Glutamatergic neuron (in vitro differentiated cells): ENCODE results near the gene ADORA1. TPM values are rescaled to one million over a fixed set of nuclear protein-coding genes. Genes with fewer than 3 reads are reported as not detected.

Experiments
- DNase-seq: peaks from one replicate; pipeline ENCODE4 v3.0.0; 2022
- H3K27ac Mint-ChIP-seq: one replicate; pipeline ENCODE4 v1.8.0; 2020; ENCODE audit warnings: mild to moderate bottlenecking, mixed read lengths, inconsistent platforms; ENCODE audit not compliant: unreplicated experiment
- H3K27me3 Mint-ChIP-seq: one replicate; pipeline ENCODE4 v1.8.0; 2020; ENCODE audit warnings: mild to moderate bottlenecking, moderate library complexity, mixed read lengths, inconsistent platforms; ENCODE audit not compliant: unreplicated experiment
- H3K36me3 Mint-ChIP-seq: one replicate; pipeline ENCODE4 v1.8.0; 2020; ENCODE audit warnings: mild to moderate bottlenecking, mixed read lengths, inconsistent platforms; ENCODE audit not compliant: unreplicated experiment
- H3K4me1 Mint-ChIP-seq: one replicate; pipeline ENCODE4 v1.8.0; 2020; ENCODE audit warnings: mild to moderate bottlenecking, low read depth, mixed read lengths, inconsistent platforms; ENCODE audit not compliant: unreplicated experiment
- H3K4me3 Mint-ChIP-seq: one replicate; pipeline ENCODE4 v1.8.0; 2020; ENCODE audit warnings: mild to moderate bottlenecking, mixed read lengths, inconsistent platforms; ENCODE audit not compliant: unreplicated experiment
- H3K9me3 Mint-ChIP-seq: one replicate; pipeline ENCODE4 v1.8.0; 2020; ENCODE audit warnings: mild to moderate bottlenecking, moderate library complexity, mixed read lengths, inconsistent platforms; ENCODE audit not compliant: unreplicated experiment
- total RNA-seq: library from RNA; stranded (reverse); fragmentation: NEBNext Ultra II Directional; extraction: Animal tissue kit (Norgen Biotek cat#: 25700); gene quantifications from one replicate; pipeline ENCODE4 v1.2.1, GENCODE V29; 2021; ENCODE audit not compliant: unreplicated experiment
- TF ChIP-seq, protein P1 (sequence below): fragments of 200-600 bp; sonication (generic); IDR thresholded peaks from one replicate; pipeline ENCODE4 v1.5.0; 2021; ENCODE audit not compliant: partially characterized antibody, unreplicated experiment

ADORA1 gene
- total RNA-seq, 1 donor from 2014 or later, result 1.2 TPM

DNA sequence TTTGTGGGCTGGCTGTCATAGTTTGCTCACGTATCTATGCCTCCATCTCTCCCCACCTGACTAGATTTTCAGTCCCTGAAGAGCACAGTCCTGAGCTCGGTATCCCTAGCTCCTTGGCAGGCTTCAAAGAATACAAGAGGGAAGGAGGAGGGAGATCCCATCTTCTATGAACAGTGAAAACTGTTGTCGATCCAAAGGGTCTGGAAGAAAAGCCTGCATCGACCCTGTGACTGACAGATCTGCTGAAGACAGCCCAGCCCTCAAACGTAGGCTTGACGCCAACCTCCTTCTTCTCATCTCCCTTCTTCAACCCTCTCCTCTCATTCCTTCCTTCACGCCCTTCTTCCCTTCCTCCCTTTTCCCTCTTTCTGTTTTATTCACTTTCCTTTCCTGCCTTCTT lies 13.3 kb upstream of the ADORA1 start:
- no peak for DNase-seq
- peaks cover 8% of the 10 kb centered on the region for H3K4me1 Mint-ChIP-seq
- H3K27ac Mint-ChIP-seq, result no peak overlapping the region
- peaks cover 2% of the 10 kb centered on the region for H3K27me3 Mint-ChIP-seq
- H3K36me3 Mint-ChIP-seq, result no peaks in the 10 kb centered on the region
- no peak overlapping the region for H3K4me3 Mint-ChIP-seq
- peaks cover 2% of the 10 kb centered on the region for H3K9me3 Mint-ChIP-seq
- TF ChIP-seq, protein P1, sequence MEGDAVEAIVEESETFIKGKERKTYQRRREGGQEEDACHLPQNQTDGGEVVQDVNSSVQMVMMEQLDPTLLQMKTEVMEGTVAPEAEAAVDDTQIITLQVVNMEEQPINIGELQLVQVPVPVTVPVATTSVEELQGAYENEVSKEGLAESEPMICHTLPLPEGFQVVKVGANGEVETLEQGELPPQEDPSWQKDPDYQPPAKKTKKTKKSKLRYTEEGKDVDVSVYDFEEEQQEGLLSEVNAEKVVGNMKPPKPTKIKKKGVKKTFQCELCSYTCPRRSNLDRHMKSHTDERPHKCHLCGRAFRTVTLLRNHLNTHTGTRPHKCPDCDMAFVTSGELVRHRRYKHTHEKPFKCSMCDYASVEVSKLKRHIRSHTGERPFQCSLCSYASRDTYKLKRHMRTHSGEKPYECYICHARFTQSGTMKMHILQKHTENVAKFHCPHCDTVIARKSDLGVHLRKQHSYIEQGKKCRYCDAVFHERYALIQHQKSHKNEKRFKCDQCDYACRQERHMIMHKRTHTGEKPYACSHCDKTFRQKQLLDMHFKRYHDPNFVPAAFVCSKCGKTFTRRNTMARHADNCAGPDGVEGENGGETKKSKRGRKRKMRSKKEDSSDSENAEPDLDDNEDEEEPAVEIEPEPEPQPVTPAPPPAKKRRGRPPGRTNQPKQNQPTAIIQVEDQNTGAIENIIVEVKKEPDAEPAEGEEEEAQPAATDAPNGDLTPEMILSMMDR, result no peak

GRCh38 chr1:203116091-203116820 lies 11.3 kb upstream of the ADORA1 start:
- Mint-ChIP-seq H3K36me3 (no peaks in the 10 kb centered on the region), H3K27ac (no peak overlapping the region), H3K4me3 (no peak overlapping the region), H3K4me1 (peaks cover 10% of the 10 kb centered on the region), H3K27me3 (peaks cover 2% of the 10 kb centered on the region), H3K9me3 (peaks cover 4% of the 10 kb centered on the region)
- TF ChIP-seq, protein P1, result no peak
- DNase-seq, result no peak

DNA sequence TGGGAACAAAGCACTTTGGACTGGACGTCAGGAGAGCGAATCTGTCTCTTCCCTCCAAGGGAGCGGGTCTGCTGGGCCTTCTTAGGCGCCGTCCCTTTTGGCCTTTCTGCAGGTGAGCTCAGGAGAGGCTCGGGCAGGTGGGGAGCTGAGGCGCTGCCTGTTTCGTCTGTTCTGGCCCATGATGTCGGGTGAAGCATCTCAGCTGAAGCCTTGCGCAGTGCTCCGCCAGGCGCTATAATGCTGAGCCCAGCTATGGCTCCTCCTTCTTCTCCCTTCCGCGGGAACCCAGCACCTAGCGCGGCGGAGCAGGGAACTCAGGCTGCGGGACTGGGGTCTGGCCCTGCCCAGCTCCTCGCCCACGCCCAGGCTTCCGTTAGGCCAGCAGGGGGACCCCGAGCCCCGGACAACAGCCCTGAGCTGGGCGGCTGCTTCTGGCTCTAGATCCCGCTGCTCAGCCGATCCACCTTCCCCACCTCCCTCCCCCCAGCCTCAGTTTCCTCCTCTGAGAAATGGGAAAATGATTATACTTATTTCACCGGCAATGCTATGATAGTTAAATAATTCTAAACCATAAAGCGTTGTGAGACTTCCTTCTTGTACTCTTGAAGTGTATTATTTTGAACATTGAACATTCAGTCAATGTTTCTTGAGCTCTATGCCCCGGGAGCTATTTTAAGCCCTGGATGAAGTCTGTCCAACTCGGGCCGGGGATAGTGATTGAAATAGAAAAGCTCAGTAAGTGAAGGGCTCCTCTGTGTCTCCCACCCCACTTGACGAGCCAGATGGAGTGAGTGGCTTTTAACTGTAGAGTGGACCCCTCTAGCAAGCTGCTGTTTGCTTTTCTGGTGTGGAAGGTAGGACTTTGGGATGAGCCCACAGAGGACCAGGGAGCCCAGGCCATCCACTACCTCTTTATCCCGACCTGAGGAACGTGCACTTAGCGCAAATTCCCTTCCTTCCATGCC lies 9.6 kb upstream of the ADORA1 start:
- peaks cover 10% of the 10 kb centered on the region for H3K4me1 Mint-ChIP-seq
- peak; percentile 93 for DNase-seq
- H3K27ac Mint-ChIP-seq, result no peak overlapping the region
- H3K4me3 Mint-ChIP-seq, result no peak overlapping the region
- peaks cover 4% of the 10 kb centered on the region for H3K9me3 Mint-ChIP-seq
- TF ChIP-seq, protein P1, result peak; percentile 82
- H3K27me3 Mint-ChIP-seq, result peaks cover 2% of the 10 kb centered on the region
- H3K36me3 Mint-ChIP-seq, result no peaks in the 10 kb centered on the region

DNA sequence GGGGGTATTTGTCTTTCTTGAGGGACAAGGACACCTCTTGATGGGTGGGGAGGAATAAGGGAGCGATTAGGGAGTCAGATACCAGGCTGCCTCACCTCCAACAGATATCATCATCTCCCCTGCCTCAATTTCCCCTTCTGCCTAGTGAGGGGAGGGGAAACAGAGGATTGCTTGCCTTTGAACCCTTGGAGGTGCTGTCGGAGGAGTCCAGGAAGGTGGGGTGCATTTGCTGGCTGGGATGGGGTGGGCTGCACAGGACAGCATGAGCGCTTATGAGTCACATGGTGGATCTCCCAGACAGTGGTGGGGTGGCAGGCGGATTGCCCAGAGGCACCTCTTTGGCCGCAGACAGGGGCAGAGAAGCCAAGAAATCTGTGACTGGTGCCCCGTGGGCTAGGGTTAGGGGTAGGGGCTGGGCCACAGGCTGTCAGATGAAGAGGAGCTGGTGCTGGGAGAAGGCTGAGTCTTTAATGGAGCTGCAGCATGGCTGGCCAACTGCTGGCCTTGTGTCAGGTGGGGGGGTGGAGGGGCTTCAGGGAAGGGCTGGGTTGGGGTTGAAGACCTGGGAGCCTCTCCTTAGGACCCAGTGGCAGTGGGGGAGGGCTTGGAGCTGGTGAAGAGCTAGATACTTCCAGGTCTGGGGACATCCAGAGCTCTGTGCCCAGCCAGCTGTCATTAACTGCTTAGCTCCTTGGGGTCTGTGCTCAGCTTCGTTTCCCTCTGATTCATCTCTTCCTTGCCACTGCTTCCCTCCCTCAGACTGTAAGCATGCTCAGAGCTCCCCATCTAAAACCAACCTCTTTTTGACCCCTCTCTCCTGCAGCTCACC lies 7.0 kb upstream of the ADORA1 start:
- Mint-ChIP-seq H3K27me3 (peaks cover 9% of the 10 kb centered on the region), H3K9me3 (peaks cover 5% of the 10 kb centered on the region), H3K4me1 (peaks cover 12% of the 10 kb centered on the region), H3K4me3 (no peak overlapping the region), H3K27ac (no peak overlapping the region), H3K36me3 (no peaks in the 10 kb centered on the region)
- no peak for DNase-seq
- TF ChIP-seq, protein P1, result no peak
